ENCODE results near the gene CASKIN2. TPM values are rescaled to one million over a fixed set of nuclear protein-coding genes. Genes with fewer than 3 reads are reported as not detected.

The CASKIN2 gene
- total RNA-seq, 2 experiments from 2014 or later, result 1.0 TPM; not detected in 1

- intact Hi-C loops (cut with micrococcal nuclease; ENCODE audit: unreplicated experiment), result loop anchor here (5.0 kb wide), 2 partner anchors 48 to 232 kb away; partner anchors contain the start of gene SLC25A19
- no peak overlapping the region for H2AFZ ChIP-seq (ENCODE audit: low read length)
- peaks cover 6% of the 10 kb centered on the region; the same call in 1 of the 2 replicates for H3K79me2 ChIP-seq (ENCODE audit: insufficient read depth, low read depth, low read length)
- peak overlapping the region; percentile 82 for H3K4me2 ChIP-seq (ENCODE audit: low read length)
- H3K27ac ChIP-seq (ENCODE audit: low read depth, low read length, poor library complexity, severe bottlenecking), result no peak overlapping the region
- POLR2A ChIA-PET, result no interaction called here
- H3K36me3 ChIP-seq (ENCODE audit: insufficient read depth, low read length), result peaks cover 38% of the 10 kb centered on the region
- H3K4me3 ChIP-seq (ENCODE audit: low read depth, low read length, poor library complexity, severe bottlenecking), result no peak overlapping the region
- CTCF ChIA-PET (ENCODE audit: unreplicated experiment), result interaction anchor here (0.5 to 0.6 kb wide), 2 partner anchors 82 to 279 kb away, joined by 3 read pairs; no protein-coding TSS in a partner anchor
- H4K20me1 ChIP-seq (ENCODE audit: insufficient read depth, low read length), result peaks cover 8% of the 10 kb centered on the region; the same call in 1 of the 2 replicates
- H3K4me1 ChIP-seq (ENCODE audit: insufficient read depth, low read length, poor library complexity, severe bottlenecking), result peaks cover 31% of the 10 kb centered on the region
- TF ChIP-seq CTCF (conservative IDR thresholded peaks at IDR 0.05; ENCODE audit: low read length) (peak; percentile 53), EZH2phosphoT487 (IDR thresholded peaks at IDR 0.05; ENCODE audit: borderline replicate concordance, low read depth, low read length) (no peak)
- H3K9me3 ChIP-seq (ENCODE audit: low read length), result no peaks in the 10 kb centered on the region
- no peaks in the 10 kb centered on the region for H3K9me2 ChIP-seq (ENCODE audit: insufficient read depth, low read length)
- no TSS peak for BruUV-seq (replicated peaks)
- no peak for DNase-seq (ENCODE audit: low spot score)
These were observed 3.7 kb upstream of the CASKIN2 start for GRCh38 chr17:75518983-75519537.

- H3K79me2 ChIP-seq (ENCODE audit: insufficient read depth, low read depth, low read length), result peaks cover 6% of the 10 kb centered on the region; the same call in 1 of the 2 replicates
- peaks cover 8% of the 10 kb centered on the region; the same call in 1 of the 2 replicates for H4K20me1 ChIP-seq (ENCODE audit: insufficient read depth, low read length)
- no peak overlapping the region for H2AFZ ChIP-seq (ENCODE audit: low read length)
- H3K9me3 ChIP-seq (ENCODE audit: low read length), result no peaks in the 10 kb centered on the region
- H3K27ac ChIP-seq (ENCODE audit: low read depth, low read length, poor library complexity, severe bottlenecking), result peak overlapping the region; percentile 7
- POLR2A ChIA-PET, result interaction anchor here (0.6 to 1.7 kb wide), 3 partner anchors 21 to 940 kb away, joined by 3 to 4 read pairs (median 4); partner anchors contain the start of gene MIF4GD
- CTCF ChIA-PET (ENCODE audit: unreplicated experiment), result interaction anchor here (0.5 to 0.6 kb wide), 3 partner anchors 83 to 695 kb away, joined by 3 read pairs; no protein-coding TSS in a partner anchor
- H3K4me2 ChIP-seq (ENCODE audit: low read length), result peak overlapping the region; percentile 82
- intact Hi-C loops (cut with micrococcal nuclease; ENCODE audit: unreplicated experiment), result loop anchor here (5.0 kb wide), 2 partner anchors 49 to 231 kb away; partner anchors contain the start of gene SLC25A19
- peak overlapping the region; percentile 91 for H3K4me3 ChIP-seq (ENCODE audit: low read depth, low read length, poor library complexity, severe bottlenecking)
- no peaks in the 10 kb centered on the region for H3K9me2 ChIP-seq (ENCODE audit: insufficient read depth, low read length)
- peaks cover 31% of the 10 kb centered on the region for H3K4me1 ChIP-seq (ENCODE audit: insufficient read depth, low read length, poor library complexity, severe bottlenecking)
- no TSS peak for BruUV-seq (replicated peaks)
- TF ChIP-seq EZH2phosphoT487 (IDR thresholded peaks at IDR 0.05; ENCODE audit: borderline replicate concordance, low read depth, low read length), result no peak
- no peak for TF ChIP-seq CTCF (conservative IDR thresholded peaks at IDR 0.05; ENCODE audit: low read length)
- DNase-seq (ENCODE audit: low spot score), result peak; percentile 61
- peaks cover 33% of the 10 kb centered on the region for H3K36me3 ChIP-seq (ENCODE audit: insufficient read depth, low read length)
These were observed 2.9 kb upstream of the CASKIN2 start for GRCh38 chr17:75518201-75518600.

All from OCI-LY7 (cell line).